Mesendoderm (in vitro differentiated cells): ENCODE measurements around the gene SLC39A3.

ENCODE experiments used
- DNase-seq: peaks from one replicate; pipeline ENCODE4 v3.0.0; 2013
- H2AK5ac ChIP-seq: 2 replicates; pipeline ENCODE4 v1.6.1; 2013; ENCODE audit warnings: low read length, inconsistent platforms
- H2BK120ac ChIP-seq: 2 replicates; pipeline ENCODE4 v1.6.1; 2013; ENCODE audit warnings: low read depth, mild to moderate bottlenecking, low read length, moderate library complexity, mixed read lengths
- H2BK15ac ChIP-seq: replicated peaks from 2 replicates; pipeline ENCODE4 v1.6.1; 2013; ENCODE audit warnings: low read depth, mild to moderate bottlenecking, moderate library complexity
- H2BK5ac ChIP-seq: 2 replicates; pipeline ENCODE4 v1.6.1; 2013; ENCODE audit warnings: low read length, inconsistent platforms
- H3K18ac ChIP-seq: 2 replicates; pipeline ENCODE4 v1.6.1; 2013; ENCODE audit warnings: mild to moderate bottlenecking, low read length, mixed read lengths
- H3K23ac ChIP-seq: one replicate; pipeline ENCODE4 v1.6.1; 2013; ENCODE audit warnings: low read length
- H3K27ac ChIP-seq: 2 replicates; pipeline ENCODE4 v1.5.1; 2013; ENCODE audit warnings: low read depth, mild to moderate bottlenecking, inconsistent platforms, low read length, moderate library complexity
- H3K27me3 ChIP-seq: 2 replicates; pipeline ENCODE4 v1.6.1; 2013; ENCODE audit warnings: low read length, control low read depth, mild to moderate bottlenecking, inconsistent platforms; ENCODE audit not compliant: insufficient read depth, poor library complexity
- H3K36me3 ChIP-seq: 2 replicates; pipeline ENCODE4 v1.6.1; 2013; ENCODE audit warnings: low read length, inconsistent platforms; ENCODE audit not compliant: control insufficient read depth, insufficient read depth
- H3K4ac ChIP-seq: one replicate; pipeline ENCODE4 v1.6.1; 2013; ENCODE audit warnings: low read depth, mild to moderate bottlenecking, low read length, moderate library complexity
- H3K4me1 ChIP-seq: 2 replicates; pipeline ENCODE4 v1.6.1; 2013; ENCODE audit warnings: low read depth, low read length, inconsistent platforms; ENCODE audit not compliant: control insufficient read depth
- H3K4me2 ChIP-seq: 2 replicates; pipeline ENCODE4 v1.6.1; 2013; ENCODE audit warnings: low read length
- H3K4me3 ChIP-seq: 2 replicates; pipeline ENCODE4 v1.5.1; 2013; ENCODE audit warnings: mild to moderate bottlenecking, low read length
- H3K56ac ChIP-seq: one replicate; pipeline ENCODE4 v1.6.1; 2013; ENCODE audit warnings: low read length
- H3K79me1 ChIP-seq: 2 replicates; pipeline ENCODE4 v1.6.1; 2013; ENCODE audit warnings: low read length, inconsistent platforms
- H3K79me2 ChIP-seq: 2 replicates; pipeline ENCODE4 v1.6.1; 2013; ENCODE audit warnings: mild to moderate bottlenecking, low read length; ENCODE audit not compliant: control insufficient read depth, insufficient read depth
- H3K9ac ChIP-seq: 2 replicates; pipeline ENCODE4 v1.6.1; 2013; ENCODE audit warnings: low read length, inconsistent platforms
- H4K5ac ChIP-seq: one replicate; pipeline ENCODE4 v1.6.1; 2013; ENCODE audit warnings: low read length
- H4K8ac ChIP-seq: one replicate; pipeline ENCODE4 v1.6.1; 2013; ENCODE audit warnings: low read depth, mild to moderate bottlenecking, control low read depth, low read length, moderate library complexity
- WGBS: extraction: QIAGEN DNeasy Blood & Tissue Kit; methylation state at CpG from one replicate; pipeline ENCODE4 v1.1.7; 2013; ENCODE audit warnings: low lambda C conversion rate, missing lambda C conversion rate; ENCODE audit not compliant: insufficient coverage; ENCODE audit errors: extremely low coverage; 5-methylcytosine and 5-hydroxymethylcytosine counted together

SLC39A3 gene

DNA sequence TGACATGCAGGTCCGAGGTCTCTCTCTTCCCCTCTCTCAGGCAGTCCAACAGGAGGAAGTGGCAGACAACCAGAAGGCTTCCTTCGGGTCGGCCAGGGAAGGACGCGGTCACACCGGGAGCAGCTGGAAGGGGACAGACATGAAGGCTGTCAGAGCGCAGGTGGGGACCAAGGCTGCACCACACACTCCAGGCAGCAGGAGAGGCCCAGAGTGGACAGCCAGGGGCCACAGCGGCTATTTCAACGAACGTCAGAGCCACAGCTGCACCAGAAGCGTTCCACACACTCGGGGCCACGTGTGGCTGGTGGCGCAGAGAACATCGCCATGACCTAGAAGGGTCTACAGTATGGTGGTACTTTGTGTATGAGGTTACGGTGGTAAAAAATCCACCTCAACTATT lies 16.0 kb upstream of the SLC39A3 start:
- Histone ChIP-seq H3K4me2 (no peak overlapping the region), H4K5ac (no peak overlapping the region), H3K27ac (no peak overlapping the region), H3K79me2 (no peaks in the 10 kb centered on the region), H3K4ac (no peak overlapping the region), H3K36me3 (peaks cover 14% of the 10 kb centered on the region), H2BK120ac (no peak overlapping the region), H3K56ac (no peak overlapping the region), H3K18ac (no peak overlapping the region), H4K8ac (no peak overlapping the region), H2BK5ac (no peak overlapping the region), H3K23ac (no peak overlapping the region), H2AK5ac (no peak overlapping the region), H2BK15ac (no peak overlapping the region), H3K9ac (no peak overlapping the region), H3K27me3 (no peaks in the 10 kb centered on the region), H3K4me3 (no peak overlapping the region), H3K4me1 (no peaks in the 10 kb centered on the region), H3K79me1 (no peaks in the 10 kb centered on the region)
- DNase-seq: no peak
- no CpG with 5 or more reads among the region's 16 CpGs for WGBS

DNA sequence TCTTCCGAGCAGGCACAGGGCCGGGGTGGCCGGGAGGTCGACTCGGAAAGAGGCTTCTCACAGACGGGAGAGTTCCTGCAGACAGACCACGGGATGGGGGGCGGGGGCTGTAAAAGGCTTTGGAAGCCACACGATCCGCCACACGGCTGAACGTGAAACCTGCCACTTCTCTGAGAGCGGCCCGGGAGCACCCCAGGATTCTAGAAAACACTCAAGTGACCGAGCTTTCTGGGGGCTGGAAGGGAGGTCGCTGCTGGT lies 15.6 kb upstream of the SLC39A3 start:
- Histone ChIP-seq H3K4me3 (no peak overlapping the region), H3K79me1 (no peaks in the 10 kb centered on the region), H3K4me2 (no peak overlapping the region), H2AK5ac (no peak overlapping the region), H3K27ac (no peak overlapping the region), H2BK15ac (no peak overlapping the region), H3K36me3 (peaks cover 12% of the 10 kb centered on the region), H4K8ac (no peak overlapping the region), H4K5ac (no peak overlapping the region), H3K9ac (no peak overlapping the region), H3K4ac (no peak overlapping the region), H2BK5ac (no peak overlapping the region), H3K23ac (no peak overlapping the region), H3K56ac (no peak overlapping the region), H2BK120ac (no peak overlapping the region), H3K18ac (no peak overlapping the region), H3K27me3 (no peaks in the 10 kb centered on the region), H3K4me1 (no peaks in the 10 kb centered on the region), H3K79me2 (no peaks in the 10 kb centered on the region)
- no peak for DNase-seq
- no CpG with 5 or more reads among the region's 16 CpGs for WGBS

DNA sequence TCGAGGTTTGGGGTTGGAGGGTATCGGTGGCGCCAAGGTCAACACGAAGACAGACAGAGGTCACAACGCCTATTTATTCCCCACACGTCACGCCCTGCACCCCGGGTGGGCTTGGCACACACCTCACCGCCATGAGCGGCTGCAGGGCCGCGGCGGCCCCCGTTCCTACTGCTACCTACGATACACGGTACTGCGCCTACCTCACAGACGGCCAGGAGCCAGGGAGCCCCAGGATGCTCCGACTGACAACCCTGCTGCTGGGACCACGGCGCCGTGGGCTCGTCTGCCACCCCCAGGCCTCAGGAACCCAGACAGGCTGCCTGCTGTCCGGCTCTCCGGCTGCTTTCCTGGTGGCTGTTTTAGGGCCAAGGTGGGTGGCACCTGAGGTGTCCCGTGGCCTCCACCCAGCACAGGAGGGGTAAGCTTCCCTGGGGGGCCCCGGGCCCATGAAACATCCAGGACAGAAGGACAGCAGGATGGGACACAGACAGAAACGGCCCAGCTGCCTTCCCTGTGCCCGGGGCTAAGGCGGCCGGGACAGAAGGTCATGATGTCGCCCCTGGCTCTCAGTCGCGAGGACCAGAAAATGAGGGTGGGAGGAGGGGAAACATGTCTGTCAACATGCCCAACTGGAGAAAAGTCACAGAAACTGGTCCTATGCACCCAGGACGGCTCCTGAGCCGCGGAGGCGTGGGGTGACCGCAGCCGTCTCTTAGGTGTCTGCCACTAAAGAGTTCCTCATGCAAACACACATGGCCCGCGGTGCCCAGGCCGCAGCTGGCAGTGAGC lies 15.0 kb upstream of the SLC39A3 start:
- Histone ChIP-seq H4K8ac (no peak overlapping the region), H2BK5ac (no peak overlapping the region), H2AK5ac (no peak overlapping the region), H3K4ac (no peak overlapping the region), H3K18ac (no peak overlapping the region), H3K9ac (no peak overlapping the region), H2BK120ac (no peak overlapping the region), H3K36me3 (peaks cover 12% of the 10 kb centered on the region), H3K4me3 (no peak overlapping the region), H3K23ac (no peak overlapping the region), H3K4me2 (no peak overlapping the region), H3K79me1 (no peaks in the 10 kb centered on the region), H3K56ac (no peak overlapping the region), H2BK15ac (no peak overlapping the region), H3K27ac (no peak overlapping the region), H3K79me2 (no peaks in the 10 kb centered on the region), H3K27me3 (no peaks in the 10 kb centered on the region), H4K5ac (no peak overlapping the region), H3K4me1 (no peaks in the 10 kb centered on the region)
- WGBS: no CpG with 5 or more reads among the region's 43 CpGs
- DNase-seq: no peak

DNA sequence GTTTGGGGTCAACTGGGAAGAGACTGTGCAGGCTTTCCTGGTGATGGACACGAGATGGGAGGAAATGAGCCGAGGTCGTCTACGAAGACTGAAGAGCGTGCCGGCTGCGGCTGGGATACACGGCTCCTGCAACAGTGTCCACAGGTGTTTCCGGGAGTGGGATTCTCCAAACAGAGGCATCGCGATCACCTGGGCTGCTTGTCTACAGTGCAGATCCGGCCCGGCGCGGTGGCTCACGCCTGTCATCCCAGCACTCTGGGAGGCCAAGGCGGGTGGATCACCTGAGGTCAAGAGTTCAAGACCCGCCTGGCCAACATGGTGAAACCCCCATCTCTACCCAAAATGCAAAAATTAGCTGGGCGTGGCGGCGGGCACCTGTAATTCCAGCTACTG lies 11.6 kb upstream of the SLC39A3 start:
- Histone ChIP-seq H2BK15ac (no peak overlapping the region), H3K4me3 (no peak overlapping the region), H3K27ac (no peak overlapping the region), H3K4me1 (no peaks in the 10 kb centered on the region), H3K79me1 (no peaks in the 10 kb centered on the region), H3K23ac (no peak overlapping the region), H2AK5ac (no peak overlapping the region), H4K8ac (no peak overlapping the region), H4K5ac (no peak overlapping the region), H3K27me3 (no peaks in the 10 kb centered on the region), H2BK120ac (no peak overlapping the region), H3K4me2 (no peak overlapping the region), H2BK5ac (no peak overlapping the region), H3K9ac (no peak overlapping the region), H3K56ac (no peak overlapping the region), H3K18ac (no peak overlapping the region), H3K79me2 (no peaks in the 10 kb centered on the region), H3K4ac (no peak overlapping the region), H3K36me3 (peaks cover 6% of the 10 kb centered on the region)
- no peak for DNase-seq
- no CpG with 5 or more reads among the region's 21 CpGs for WGBS

DNA sequence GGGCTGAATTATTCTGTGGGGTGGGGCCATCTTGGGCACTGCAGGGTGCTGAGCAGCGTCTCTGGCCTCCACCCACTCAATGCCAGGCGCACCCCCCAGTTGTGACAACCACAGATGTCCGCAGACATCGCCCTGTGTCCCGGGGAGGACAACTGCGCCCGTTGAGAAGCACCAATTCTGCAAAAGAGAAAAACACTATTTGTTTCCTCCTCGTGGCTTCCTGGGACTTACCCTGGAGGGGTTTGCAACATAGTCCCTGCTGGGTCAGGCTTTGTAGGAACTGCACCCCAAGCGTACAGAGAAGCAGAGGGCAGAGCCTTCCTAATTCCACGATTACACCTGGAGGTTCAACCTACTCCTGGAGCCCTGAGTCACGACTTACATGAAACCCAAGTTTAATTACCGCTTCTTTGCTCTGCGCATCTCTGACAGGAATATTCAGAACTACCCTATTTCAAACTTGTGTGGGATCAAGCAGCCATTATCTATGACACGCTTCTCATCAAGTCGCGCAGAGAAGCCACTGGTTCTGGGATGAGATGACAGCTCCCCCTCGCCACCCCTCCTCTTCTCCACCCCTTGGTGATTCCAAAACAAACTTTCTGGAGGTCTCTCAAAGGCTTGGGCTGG lies 11.1 kb upstream of the SLC39A3 start:
- H3K18ac ChIP-seq: no peak overlapping the region
- WGBS: no CpG with 5 or more reads among the region's 17 CpGs
- no peaks in the 10 kb centered on the region for H3K4me1 ChIP-seq
- H4K8ac ChIP-seq: no peak overlapping the region
- no peaks in the 10 kb centered on the region for H3K27me3 ChIP-seq
- peaks cover 5% of the 10 kb centered on the region for H3K36me3 ChIP-seq
- H2BK120ac ChIP-seq: no peak overlapping the region
- H3K27ac ChIP-seq: no peak overlapping the region
- no peak overlapping the region for H2BK5ac ChIP-seq
- H3K56ac ChIP-seq: no peak overlapping the region
- H3K79me1 ChIP-seq: no peaks in the 10 kb centered on the region
- no peaks in the 10 kb centered on the region for H3K79me2 ChIP-seq
- H3K23ac ChIP-seq: no peak overlapping the region
- H2AK5ac ChIP-seq: no peak overlapping the region
- no peak overlapping the region for H3K4ac ChIP-seq
- H3K9ac ChIP-seq: no peak overlapping the region
- no peak for DNase-seq
- no peak overlapping the region for H3K4me2 ChIP-seq
- H4K5ac ChIP-seq: no peak overlapping the region
- H3K4me3 ChIP-seq: no peak overlapping the region
- no peak overlapping the region for H2BK15ac ChIP-seq

DNA sequence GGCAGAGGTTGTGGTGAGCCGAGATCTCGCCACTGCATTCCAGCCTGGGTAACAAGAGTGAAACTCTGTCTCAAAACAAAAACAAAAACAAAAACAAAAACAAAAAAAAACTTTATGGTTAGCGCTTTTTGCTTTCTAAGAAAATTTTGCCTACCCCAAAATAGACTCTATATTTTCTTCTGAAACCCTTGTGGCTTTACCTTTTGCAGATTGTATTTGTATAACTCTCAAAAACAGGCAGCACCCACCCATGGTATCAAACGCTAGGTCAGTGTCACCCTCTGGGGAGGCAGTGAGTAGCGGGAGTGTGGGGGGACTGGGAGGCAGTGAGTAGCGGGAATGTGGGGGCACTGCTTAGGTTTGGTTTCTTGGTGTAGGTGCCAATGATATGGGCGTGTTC lies 7.5 kb upstream of the SLC39A3 start:
- H3K27me3 ChIP-seq: peaks cover 2% of the 10 kb centered on the region
- H2BK5ac ChIP-seq: no peak overlapping the region
- no peak overlapping the region for H2AK5ac ChIP-seq
- no peak overlapping the region for H4K5ac ChIP-seq
- no peak overlapping the region for H3K23ac ChIP-seq
- H3K4ac ChIP-seq: no peak overlapping the region
- no peaks in the 10 kb centered on the region for H3K4me1 ChIP-seq
- DNase-seq: no peak
- H3K79me2 ChIP-seq: no peaks in the 10 kb centered on the region
- no peak overlapping the region for H3K4me2 ChIP-seq
- no CpG with 5 or more reads among the region's 7 CpGs for WGBS
- H2BK120ac ChIP-seq: no peak overlapping the region
- H2BK15ac ChIP-seq: no peak overlapping the region
- no peak overlapping the region for H3K9ac ChIP-seq
- H3K79me1 ChIP-seq: no peaks in the 10 kb centered on the region
- H3K18ac ChIP-seq: no peak overlapping the region
- no peak overlapping the region for H3K4me3 ChIP-seq
- H4K8ac ChIP-seq: no peak overlapping the region
- no peaks in the 10 kb centered on the region for H3K36me3 ChIP-seq
- H3K56ac ChIP-seq: no peak overlapping the region
- H3K27ac ChIP-seq: no peak overlapping the region
